SK-N-SH treated with all-trans-retinoic acid at 6 μM for 48 hours (cell line): ENCODE results near the gene TP53AIP1.

Experiments
- ESRRG ChIP-seq: fragments of 250-450 bp; sonication (Bioruptor Pico); IDR thresholded peaks from 2 replicates; pipeline ENCODE4 v1.6.1; 2021; ENCODE audit warnings: mild to moderate bottlenecking
- GLIS3 ChIP-seq: fragments of 250-450 bp; sonication (Bioruptor Pico); IDR thresholded peaks from 2 replicates; pipeline ENCODE4 v1.5.0; 2020; ENCODE audit warnings: mild to moderate bottlenecking, moderate library complexity
- ISL1 ChIP-seq: fragments of 250-450 bp; sonication (Bioruptor Pico); IDR thresholded peaks from 2 replicates; pipeline ENCODE4 v2.1.2; 2022; ENCODE audit warnings: mild to moderate bottlenecking, moderate library complexity
- PPARA ChIP-seq: fragments of 250-450 bp; sonication (Bioruptor Pico); IDR thresholded peaks from 2 replicates; pipeline ENCODE4 v1.5.0; 2020; ENCODE audit warnings: mild to moderate bottlenecking, borderline replicate concordance
- RARB ChIP-seq: fragments of 250-450 bp; sonication (Bioruptor Pico); IDR thresholded peaks from 2 replicates; pipeline ENCODE4 v1.8.0; 2021; ENCODE audit warnings: mild to moderate bottlenecking, moderate library complexity
- ZC3H10 ChIP-seq: fragments of 250-450 bp; sonication (Bioruptor Pico); IDR thresholded peaks from 2 replicates; pipeline ENCODE4 v1.5.1; 2021; ENCODE audit warnings: mild to moderate bottlenecking, moderate library complexity
- ZFP3 ChIP-seq: fragments of 250-450 bp; sonication (Bioruptor Pico); IDR thresholded peaks from 2 replicates; pipeline ENCODE4 v1.5.0; 2020; ENCODE audit warnings: mild to moderate bottlenecking, moderate library complexity
- TF ChIP-seq, protein P1 (sequence below): fragments of 250-450 bp; sonication (Bioruptor Pico); IDR thresholded peaks from 2 replicates; pipeline ENCODE4 v1.5.1; 2021; ENCODE audit warnings: mild to moderate bottlenecking, moderate library complexity
- TF ChIP-seq, protein P2 (sequence below): fragments of 250-450 bp; sonication (Bioruptor Pico); IDR thresholded peaks from 2 replicates; pipeline ENCODE4 v1.5.1; 2020; ENCODE audit warnings: low read depth, mild to moderate bottlenecking, moderate library complexity
- TF ChIP-seq, protein P3 (sequence below): fragments of 250-450 bp; sonication (Bioruptor Pico); IDR thresholded peaks from 2 replicates; pipeline ENCODE4 v1.8.0; 2020; ENCODE audit warnings: mild to moderate bottlenecking, moderate library complexity, borderline replicate concordance
- TF ChIP-seq, protein P4 (sequence below): fragments of 250-450 bp; sonication (Bioruptor Pico); IDR thresholded peaks from 2 replicates; pipeline ENCODE4 v1.8.0; 2021; ENCODE audit warnings: low read depth, mild to moderate bottlenecking, moderate library complexity, borderline replicate concordance

DNA sequence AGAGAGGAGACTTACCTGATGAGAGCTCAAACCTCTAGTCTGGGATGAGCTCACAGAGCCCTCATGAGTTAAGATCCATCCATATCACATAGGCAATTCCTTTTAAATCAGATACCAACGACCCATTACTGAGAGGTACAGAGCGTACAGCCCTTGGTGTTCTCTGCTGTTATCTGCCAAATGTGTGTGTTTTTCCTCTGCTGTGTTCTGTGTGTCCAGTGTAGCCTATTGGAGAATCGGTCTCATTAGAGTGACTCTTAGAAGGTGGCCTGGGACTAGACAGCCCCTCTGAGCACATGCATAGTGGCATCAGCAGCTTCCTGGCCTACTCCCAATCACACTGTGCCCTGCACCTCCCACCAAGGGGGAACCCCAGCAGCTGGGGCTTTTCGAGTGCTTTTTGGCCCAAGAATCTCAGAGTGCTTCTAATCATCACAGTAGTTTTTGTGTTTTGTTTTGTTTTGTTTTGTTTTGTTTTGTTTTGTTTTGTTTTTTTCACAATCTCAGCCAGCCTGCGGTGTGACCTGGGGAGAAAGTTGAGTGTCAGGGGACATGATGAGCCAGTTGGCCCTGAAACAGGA lies 25.4 kb downstream of the TP53AIP1 start:
- TF ChIP-seq RARB (CRISPR knock-in tag) (no peak), ZFP3 (CRISPR knock-in tag) (no peak), ZC3H10 (CRISPR knock-in tag) (no peak), GLIS3 (CRISPR knock-in tag) (no peak), PPARA (CRISPR knock-in tag) (no peak), ISL1 (CRISPR knock-in tag) (no peak), ESRRG (CRISPR knock-in tag) (no peak)
- TF ChIP-seq, protein P1, sequence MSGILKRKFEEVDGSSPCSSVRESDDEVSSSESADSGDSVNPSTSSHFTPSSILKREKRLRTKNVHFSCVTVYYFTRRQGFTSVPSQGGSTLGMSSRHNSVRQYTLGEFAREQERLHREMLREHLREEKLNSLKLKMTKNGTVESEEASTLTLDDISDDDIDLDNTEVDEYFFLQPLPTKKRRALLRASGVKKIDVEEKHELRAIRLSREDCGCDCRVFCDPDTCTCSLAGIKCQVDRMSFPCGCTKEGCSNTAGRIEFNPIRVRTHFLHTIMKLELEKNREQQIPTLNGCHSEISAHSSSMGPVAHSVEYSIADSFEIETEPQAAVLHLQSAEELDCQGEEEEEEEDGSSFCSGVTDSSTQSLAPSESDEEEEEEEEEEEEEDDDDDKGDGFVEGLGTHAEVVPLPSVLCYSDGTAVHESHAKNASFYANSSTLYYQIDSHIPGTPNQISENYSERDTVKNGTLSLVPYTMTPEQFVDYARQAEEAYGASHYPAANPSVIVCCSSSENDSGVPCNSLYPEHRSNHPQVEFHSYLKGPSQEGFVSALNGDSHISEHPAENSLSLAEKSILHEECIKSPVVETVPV (CRISPR knock-in tag): no peak
- TF ChIP-seq, protein P2, sequence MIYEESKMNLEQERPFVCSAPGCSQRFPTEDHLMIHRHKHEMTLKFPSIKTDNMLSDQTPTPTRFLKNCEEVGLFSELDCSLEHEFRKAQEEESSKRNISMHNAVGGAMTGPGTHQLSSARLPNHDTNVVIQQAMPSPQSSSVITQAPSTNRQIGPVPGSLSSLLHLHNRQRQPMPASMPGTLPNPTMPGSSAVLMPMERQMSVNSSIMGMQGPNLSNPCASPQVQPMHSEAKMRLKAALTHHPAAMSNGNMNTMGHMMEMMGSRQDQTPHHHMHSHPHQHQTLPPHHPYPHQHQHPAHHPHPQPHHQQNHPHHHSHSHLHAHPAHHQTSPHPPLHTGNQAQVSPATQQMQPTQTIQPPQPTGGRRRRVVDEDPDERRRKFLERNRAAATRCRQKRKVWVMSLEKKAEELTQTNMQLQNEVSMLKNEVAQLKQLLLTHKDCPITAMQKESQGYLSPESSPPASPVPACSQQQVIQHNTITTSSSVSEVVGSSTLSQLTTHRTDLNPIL (CRISPR knock-in tag): no peak
- TF ChIP-seq, protein P3, sequence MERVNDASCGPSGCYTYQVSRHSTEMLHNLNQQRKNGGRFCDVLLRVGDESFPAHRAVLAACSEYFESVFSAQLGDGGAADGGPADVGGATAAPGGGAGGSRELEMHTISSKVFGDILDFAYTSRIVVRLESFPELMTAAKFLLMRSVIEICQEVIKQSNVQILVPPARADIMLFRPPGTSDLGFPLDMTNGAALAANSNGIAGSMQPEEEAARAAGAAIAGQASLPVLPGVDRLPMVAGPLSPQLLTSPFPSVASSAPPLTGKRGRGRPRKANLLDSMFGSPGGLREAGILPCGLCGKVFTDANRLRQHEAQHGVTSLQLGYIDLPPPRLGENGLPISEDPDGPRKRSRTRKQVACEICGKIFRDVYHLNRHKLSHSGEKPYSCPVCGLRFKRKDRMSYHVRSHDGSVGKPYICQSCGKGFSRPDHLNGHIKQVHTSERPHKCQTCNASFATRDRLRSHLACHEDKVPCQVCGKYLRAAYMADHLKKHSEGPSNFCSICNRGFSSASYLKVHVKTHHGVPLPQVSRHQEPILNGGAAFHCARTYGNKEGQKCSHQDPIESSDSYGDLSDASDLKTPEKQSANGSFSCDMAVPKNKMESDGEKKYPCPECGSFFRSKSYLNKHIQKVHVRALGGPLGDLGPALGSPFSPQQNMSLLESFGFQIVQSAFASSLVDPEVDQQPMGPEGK: no peak
- TF ChIP-seq, protein P4, sequence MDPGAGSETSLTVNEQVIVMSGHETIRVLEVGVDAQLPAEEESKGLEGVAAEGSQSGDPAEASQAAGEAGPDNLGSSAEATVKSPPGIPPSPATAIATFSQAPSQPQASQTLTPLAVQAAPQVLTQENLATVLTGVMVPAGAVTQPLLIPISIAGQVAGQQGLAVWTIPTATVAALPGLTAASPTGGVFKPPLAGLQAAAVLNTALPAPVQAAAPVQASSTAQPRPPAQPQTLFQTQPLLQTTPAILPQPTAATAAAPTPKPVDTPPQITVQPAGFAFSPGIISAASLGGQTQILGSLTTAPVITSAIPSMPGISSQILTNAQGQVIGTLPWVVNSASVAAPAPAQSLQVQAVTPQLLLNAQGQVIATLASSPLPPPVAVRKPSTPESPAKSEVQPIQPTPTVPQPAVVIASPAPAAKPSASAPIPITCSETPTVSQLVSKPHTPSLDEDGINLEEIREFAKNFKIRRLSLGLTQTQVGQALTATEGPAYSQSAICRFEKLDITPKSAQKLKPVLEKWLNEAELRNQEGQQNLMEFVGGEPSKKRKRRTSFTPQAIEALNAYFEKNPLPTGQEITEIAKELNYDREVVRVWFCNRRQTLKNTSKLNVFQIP (CRISPR knock-in tag): no peak
